Brain microvascular endothelial cell (primary cell): ENCODE results near the gene MYLK4.

ENCODE experiments used
- DNase-seq: peaks from one replicate; pipeline ENCODE4 v3.0.0-alpha.2; 2020
- H3K27ac ChIP-seq: fragments of 250-450 bp; sonication (Bioruptor Pico); 2 replicates; pipeline ENCODE4 v1.5.1; 2020; ENCODE audit warnings: mild to moderate bottlenecking, moderate library complexity
- H3K27me3 ChIP-seq: fragments of 250-450 bp; sonication (Bioruptor Pico); replicated peaks from 2 replicates; pipeline ENCODE4 v1.5.1; 2020; ENCODE audit warnings: mild to moderate bottlenecking
- H3K36me3 ChIP-seq: fragments of 250-450 bp; sonication (Bioruptor Pico); replicated peaks from 2 replicates; pipeline ENCODE4 v1.5.1; 2020; ENCODE audit warnings: mild to moderate bottlenecking
- H3K4me3 ChIP-seq: 2 replicates; pipeline ENCODE4 v1.5.1; 2011; ENCODE audit warnings: low read depth, mild to moderate bottlenecking, control low read depth, low read length, moderate library complexity
- CTCF ChIP-seq: IDR thresholded peaks from 2 replicates; pipeline ENCODE4 v1.5.1; 2011; ENCODE audit warnings: low read depth, mild to moderate bottlenecking, moderate library complexity, low read length, control low read depth, inconsistent platforms; ENCODE audit errors: missing control alignments
- in situ Hi-C: cut with HindIII; loops from 2 replicates; pipeline ENCODE4 v1.10.0; 2017; ENCODE audit warnings: low sequenced_read_pairs, low pct_ligation_motif_present

Gene MYLK4

DNA sequence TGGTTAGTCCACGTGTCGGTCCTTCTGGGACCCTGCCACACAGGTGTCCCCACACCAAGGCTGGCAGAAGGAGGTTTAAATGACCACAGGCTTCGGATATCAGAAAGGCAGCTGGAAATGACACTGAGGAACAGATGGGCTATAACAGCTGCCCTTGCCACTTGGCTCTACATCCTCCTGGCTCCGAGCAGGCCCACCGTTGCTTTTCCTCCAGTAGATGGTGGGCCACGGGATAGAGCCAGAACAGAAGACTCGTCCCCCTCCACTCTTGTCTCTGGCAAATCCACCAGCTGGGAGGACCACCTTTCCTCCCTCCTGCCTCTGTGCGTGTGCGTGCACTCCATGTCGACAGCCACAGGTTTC is 32.1 kb upstream of the MYLK4 start:
- Histone ChIP-seq H3K27me3 (no peaks in the 10 kb centered on the region), H3K27ac (no peak overlapping the region), H3K4me3 (no peak overlapping the region), H3K36me3 (peaks cover 14% of the 10 kb centered on the region)
- no peak for DNase-seq
- no peak for TF ChIP-seq CTCF
- in situ Hi-C loops = no loop called here

DNA sequence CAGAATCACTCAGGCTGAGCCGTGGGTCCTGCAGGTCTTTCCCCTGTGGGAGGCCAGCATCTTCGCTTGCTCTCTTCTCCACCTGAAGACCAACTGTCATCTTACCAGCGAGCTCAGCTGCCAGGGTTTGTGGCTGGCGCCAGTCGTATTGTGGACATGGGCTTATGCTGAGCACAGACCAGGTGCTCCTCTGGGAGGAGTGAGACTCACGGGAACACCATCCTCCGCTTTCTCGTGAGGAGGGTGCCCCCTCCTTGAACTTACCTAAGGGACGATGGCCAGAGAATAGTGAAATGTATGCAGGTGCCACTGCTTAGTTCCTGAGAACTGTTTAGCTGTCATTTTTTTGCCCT is 31.6 kb upstream of the MYLK4 start:
- Histone ChIP-seq H3K27ac (no peak overlapping the region), H3K27me3 (no peaks in the 10 kb centered on the region), H3K4me3 (no peak overlapping the region), H3K36me3 (peaks cover 14% of the 10 kb centered on the region)
- in situ Hi-C loops = no loop called here
- no peak for DNase-seq
- TF ChIP-seq CTCF = no peak

DNA sequence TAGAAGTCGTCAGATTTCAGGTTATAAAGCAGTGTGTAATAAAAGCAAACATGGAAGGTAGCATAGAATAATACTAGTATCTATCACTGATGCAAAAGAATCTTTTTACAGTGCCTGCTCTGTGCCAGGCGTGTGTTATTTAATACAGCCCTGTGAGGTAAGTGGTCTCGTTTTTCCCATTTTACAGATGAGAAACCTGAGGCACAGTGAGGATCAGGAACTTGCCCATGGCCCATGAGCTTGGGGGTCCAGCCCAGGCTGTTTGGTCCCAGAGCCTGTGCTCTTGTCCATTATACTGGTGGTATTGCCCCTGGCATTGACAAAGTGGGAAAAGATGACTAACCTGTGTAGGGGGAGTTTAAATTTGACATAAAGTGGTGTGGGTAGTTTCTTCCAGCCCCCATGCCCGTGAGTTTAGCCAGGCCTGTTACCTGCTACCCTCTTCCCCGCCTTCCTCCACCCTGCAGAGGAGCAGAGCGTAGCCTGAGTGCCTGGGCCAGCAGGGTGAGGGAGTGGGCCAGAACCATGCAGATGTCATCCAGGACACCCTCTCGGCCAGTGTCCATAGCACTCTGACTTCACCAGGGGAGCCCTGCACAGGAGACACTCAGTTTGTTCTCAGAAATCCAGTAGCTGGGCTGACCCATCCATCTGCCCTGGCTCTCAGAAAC is 31.1 kb upstream of the MYLK4 start:
- Histone ChIP-seq H3K27me3 (no peaks in the 10 kb centered on the region), H3K36me3 (peaks cover 14% of the 10 kb centered on the region), H3K27ac (no peak overlapping the region), H3K4me3 (no peak overlapping the region)
- TF ChIP-seq CTCF = no peak
- no peak for DNase-seq
- in situ Hi-C loops = no loop called here

- no peak for TF ChIP-seq CTCF
- DNase-seq = no peak
- Histone ChIP-seq H3K27me3 (no peaks in the 10 kb centered on the region), H3K27ac (no peak overlapping the region), H3K4me3 (no peak overlapping the region), H3K36me3 (peaks cover 18% of the 10 kb centered on the region)
- in situ Hi-C loops = no loop called here
Measured at GRCh38 chr6:2780102-2780737, 29.5 kb upstream of the MYLK4 start.

GRCh38 chr6:2777249-2777648 is 26.5 kb upstream of the MYLK4 start:
- H3K36me3 ChIP-seq = peaks cover 25% of the 10 kb centered on the region
- H3K27ac ChIP-seq = no peak overlapping the region
- H3K4me3 ChIP-seq = no peak overlapping the region
- no peak for TF ChIP-seq CTCF
- DNase-seq = no peak
- in situ Hi-C loops = no loop called here
- no peaks in the 10 kb centered on the region for H3K27me3 ChIP-seq

- no peak for DNase-seq
- H3K27me3 ChIP-seq = no peaks in the 10 kb centered on the region
- in situ Hi-C loops = no loop called here
- no peak overlapping the region for H3K4me3 ChIP-seq
- H3K27ac ChIP-seq = no peak overlapping the region
- TF ChIP-seq CTCF = no peak
- peaks cover 25% of the 10 kb centered on the region for H3K36me3 ChIP-seq
Measured at GRCh38 chr6:2775003-2775402, 24.3 kb upstream of the MYLK4 start.
